ENCODE data around the gene DNMT3L. TPM values are rescaled to one million over a fixed set of nuclear protein-coding genes. Genes with fewer than 3 reads are reported as not detected.

The DNMT3L gene
- total and polyA plus RNA-seq, 2 experiments from 2014 or later: 0.27 TPM; not detected in 1

DNA sequence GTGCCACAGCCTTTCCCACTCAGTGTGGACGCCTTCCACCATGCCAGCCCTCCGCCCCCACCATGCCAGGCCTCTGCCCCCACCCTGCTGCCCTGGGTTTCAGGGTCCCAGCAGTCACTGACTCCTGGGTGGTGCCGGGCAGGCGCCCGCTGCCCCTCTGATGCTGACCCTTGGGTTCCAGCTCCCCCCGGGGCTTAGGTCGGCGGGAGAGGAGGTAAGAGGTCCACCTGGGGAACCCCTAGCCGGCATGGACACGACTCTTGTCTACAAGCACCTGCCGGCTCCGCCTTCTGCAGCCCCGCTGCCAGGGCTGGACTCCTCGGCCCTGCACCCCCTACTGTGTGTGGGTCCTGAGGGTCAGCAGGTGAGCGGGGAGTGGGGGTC lies 31.1 kb upstream of the DNMT3L start:
- peaks cover under 1% of the 10 kb centered on the region; the same call in 1 of the 2 replicates for H3K27me3 ChIP-seq (ENCODE audit: insufficient read depth)
- no peak overlapping the region for H3K4me2 ChIP-seq
- ATAC-seq (no peak), DNase-seq (ENCODE audit: low spot score) (no peak)
- H3K36me3 Mint-ChIP-seq (ENCODE audit: low read depth): no peaks in the 10 kb centered on the region
- no peak overlapping the region for H3K4me3 ChIP-seq
- no peaks in the 10 kb centered on the region for H3K36me3 ChIP-seq (ENCODE audit: insufficient read depth)
- no peaks in the 10 kb centered on the region for H3K4me1 Mint-ChIP-seq
- TF ChIP-seq ZNF331 (CRISPR knock-in tag; IDR thresholded peaks at IDR 0.05; ENCODE audit: low read depth): no peak
- TF ChIP-seq, protein P1, sequence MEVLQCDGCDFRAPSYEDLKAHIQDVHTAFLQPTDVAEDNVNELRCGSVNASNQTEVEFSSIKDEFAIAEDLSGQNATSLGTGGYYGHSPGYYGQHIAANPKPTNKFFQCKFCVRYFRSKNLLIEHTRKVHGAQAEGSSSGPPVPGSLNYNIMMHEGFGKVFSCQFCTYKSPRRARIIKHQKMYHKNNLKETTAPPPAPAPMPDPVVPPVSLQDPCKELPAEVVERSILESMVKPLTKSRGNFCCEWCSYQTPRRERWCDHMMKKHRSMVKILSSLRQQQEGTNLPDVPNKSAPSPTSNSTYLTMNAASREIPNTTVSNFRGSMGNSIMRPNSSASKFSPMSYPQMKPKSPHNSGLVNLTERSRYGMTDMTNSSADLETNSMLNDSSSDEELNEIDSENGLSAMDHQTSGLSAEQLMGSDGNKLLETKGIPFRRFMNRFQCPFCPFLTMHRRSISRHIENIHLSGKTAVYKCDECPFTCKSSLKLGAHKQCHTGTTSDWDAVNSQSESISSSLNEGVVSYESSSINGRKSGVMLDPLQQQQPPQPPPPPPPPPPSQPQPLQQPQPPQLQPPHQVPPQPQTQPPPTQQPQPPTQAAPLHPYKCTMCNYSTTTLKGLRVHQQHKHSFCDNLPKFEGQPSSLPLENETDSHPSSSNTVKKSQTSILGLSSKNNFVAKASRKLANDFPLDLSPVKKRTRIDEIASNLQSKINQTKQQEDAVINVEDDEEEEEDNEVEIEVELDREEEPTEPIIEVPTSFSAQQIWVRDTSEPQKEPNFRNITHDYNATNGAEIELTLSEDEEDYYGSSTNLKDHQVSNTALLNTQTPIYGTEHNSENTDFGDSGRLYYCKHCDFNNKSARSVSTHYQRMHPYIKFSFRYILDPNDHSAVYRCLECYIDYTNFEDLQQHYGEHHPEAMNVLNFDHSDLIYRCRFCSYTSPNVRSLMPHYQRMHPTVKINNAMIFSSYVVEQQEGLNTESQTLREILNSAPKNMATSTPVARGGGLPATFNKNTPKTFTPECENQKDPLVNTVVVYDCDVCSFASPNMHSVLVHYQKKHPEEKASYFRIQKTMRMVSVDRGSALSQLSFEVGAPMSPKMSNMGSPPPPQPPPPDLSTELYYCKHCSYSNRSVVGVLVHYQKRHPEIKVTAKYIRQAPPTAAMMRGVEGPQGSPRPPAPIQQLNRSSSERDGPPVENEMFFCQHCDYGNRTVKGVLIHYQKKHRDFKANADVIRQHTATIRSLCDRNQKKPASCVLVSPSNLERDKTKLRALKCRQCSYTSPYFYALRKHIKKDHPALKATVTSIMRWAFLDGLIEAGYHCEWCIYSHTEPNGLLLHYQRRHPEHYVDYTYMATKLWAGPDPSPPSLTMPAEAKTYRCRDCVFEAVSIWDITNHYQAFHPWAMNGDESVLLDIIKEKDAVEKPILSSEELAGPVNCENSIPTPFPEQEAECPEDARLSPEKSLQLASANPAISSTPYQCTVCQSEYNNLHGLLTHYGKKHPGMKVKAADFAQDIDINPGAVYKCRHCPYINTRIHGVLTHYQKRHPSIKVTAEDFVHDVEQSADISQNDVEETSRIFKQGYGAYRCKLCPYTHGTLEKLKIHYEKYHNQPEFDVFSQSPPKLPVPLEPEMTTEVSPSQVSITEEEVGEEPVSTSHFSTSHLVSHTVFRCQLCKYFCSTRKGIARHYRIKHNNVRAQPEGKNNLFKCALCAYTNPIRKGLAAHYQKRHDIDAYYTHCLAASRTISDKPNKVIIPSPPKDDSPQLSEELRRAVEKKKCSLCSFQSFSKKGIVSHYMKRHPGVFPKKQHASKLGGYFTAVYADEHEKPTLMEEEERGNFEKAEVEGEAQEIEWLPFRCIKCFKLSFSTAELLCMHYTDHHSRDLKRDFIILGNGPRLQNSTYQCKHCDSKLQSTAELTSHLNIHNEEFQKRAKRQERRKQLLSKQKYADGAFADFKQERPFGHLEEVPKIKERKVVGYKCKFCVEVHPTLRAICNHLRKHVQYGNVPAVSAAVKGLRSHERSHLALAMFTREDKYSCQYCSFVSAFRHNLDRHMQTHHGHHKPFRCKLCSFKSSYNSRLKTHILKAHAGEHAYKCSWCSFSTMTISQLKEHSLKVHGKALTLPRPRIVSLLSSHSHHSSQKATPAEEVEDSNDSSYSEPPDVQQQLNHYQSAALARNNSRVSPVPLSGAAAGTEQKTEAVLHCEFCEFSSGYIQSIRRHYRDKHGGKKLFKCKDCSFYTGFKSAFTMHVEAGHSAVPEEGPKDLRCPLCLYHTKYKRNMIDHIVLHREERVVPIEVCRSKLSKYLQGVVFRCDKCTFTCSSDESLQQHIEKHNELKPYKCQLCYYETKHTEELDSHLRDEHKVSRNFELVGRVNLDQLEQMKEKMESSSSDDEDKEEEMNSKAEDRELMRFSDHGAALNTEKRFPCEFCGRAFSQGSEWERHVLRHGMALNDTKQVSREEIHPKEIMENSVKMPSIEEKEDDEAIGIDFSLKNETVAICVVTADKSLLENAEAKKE (CRISPR knock-in tag; IDR thresholded peaks at IDR 0.05): no peak
- TF ChIP-seq, protein P2, sequence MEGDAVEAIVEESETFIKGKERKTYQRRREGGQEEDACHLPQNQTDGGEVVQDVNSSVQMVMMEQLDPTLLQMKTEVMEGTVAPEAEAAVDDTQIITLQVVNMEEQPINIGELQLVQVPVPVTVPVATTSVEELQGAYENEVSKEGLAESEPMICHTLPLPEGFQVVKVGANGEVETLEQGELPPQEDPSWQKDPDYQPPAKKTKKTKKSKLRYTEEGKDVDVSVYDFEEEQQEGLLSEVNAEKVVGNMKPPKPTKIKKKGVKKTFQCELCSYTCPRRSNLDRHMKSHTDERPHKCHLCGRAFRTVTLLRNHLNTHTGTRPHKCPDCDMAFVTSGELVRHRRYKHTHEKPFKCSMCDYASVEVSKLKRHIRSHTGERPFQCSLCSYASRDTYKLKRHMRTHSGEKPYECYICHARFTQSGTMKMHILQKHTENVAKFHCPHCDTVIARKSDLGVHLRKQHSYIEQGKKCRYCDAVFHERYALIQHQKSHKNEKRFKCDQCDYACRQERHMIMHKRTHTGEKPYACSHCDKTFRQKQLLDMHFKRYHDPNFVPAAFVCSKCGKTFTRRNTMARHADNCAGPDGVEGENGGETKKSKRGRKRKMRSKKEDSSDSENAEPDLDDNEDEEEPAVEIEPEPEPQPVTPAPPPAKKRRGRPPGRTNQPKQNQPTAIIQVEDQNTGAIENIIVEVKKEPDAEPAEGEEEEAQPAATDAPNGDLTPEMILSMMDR (conservative IDR thresholded peaks at IDR 0.05; ENCODE audit: low read depth in 2 of 2): no peak
- no peak for TF ChIP-seq ZNF114 (CRISPR knock-in tag; IDR thresholded peaks at IDR 0.05)
- no peaks in the 10 kb centered on the region for H3F3A ChIP-seq (replicated peaks; ENCODE audit: low read depth)
- H3K27ac Mint-ChIP-seq: no peak overlapping the region
- H3K27me3 Mint-ChIP-seq (ENCODE audit: insufficient read depth, low read depth, poor library complexity): peaks cover 4% of the 10 kb centered on the region
- no peaks in the 10 kb centered on the region for H3K79me2 ChIP-seq (replicated peaks; ENCODE audit: insufficient read depth)
- no peaks in the 10 kb centered on the region for H3K9me2 ChIP-seq (ENCODE audit: insufficient read depth)
- H3K4me3 Mint-ChIP-seq: no peak overlapping the region
- H2AFZ ChIP-seq: no peak overlapping the region
- H3K9me3 Mint-ChIP-seq: no peaks in the 10 kb centered on the region
- H4K20me1 ChIP-seq (replicated peaks; ENCODE audit: insufficient read depth): no peaks in the 10 kb centered on the region
- no peaks in the 10 kb centered on the region for H3K4me1 ChIP-seq (ENCODE audit: insufficient read depth)
- no peak overlapping the region for H3K27ac ChIP-seq (ENCODE audit: low read depth)

Data from GM23338 (cell line).